Neuronal stem cell (in vitro differentiated cells): ENCODE data around the gene TMEM135.

Source experiments
- DNase-seq: peaks from one replicate; pipeline ENCODE4 v3.0.0-alpha.2; 2013; ENCODE audit warnings: low spot score
- H2AFZ ChIP-seq: one replicate; pipeline ENCODE4 v1.6.1; 2013; ENCODE audit warnings: mild to moderate bottlenecking, low read length, inconsistent platforms
- H2AK5ac ChIP-seq: 2 replicates; pipeline ENCODE4 v1.6.1; 2013; ENCODE audit warnings: low read depth, mild to moderate bottlenecking, inconsistent platforms, low read length, moderate library complexity, mixed read lengths
- H2BK120ac ChIP-seq: 2 replicates; pipeline ENCODE4 v1.6.1; 2013; ENCODE audit warnings: low read depth, mild to moderate bottlenecking, inconsistent platforms, low read length, moderate library complexity, mixed read lengths
- H2BK12ac ChIP-seq: one replicate; pipeline ENCODE4 v1.6.1; 2013; ENCODE audit warnings: low read length, inconsistent platforms
- H2BK15ac ChIP-seq: 2 replicates; pipeline ENCODE4 v1.6.1; 2013; ENCODE audit warnings: mild to moderate bottlenecking, low read length, inconsistent platforms, mixed read lengths
- H2BK5ac ChIP-seq: one replicate; pipeline ENCODE4 v1.6.1; 2013; ENCODE audit warnings: inconsistent platforms, mild to moderate bottlenecking, low read length, moderate library complexity
- H3K14ac ChIP-seq: one replicate; pipeline ENCODE4 v1.6.1; 2013; ENCODE audit warnings: low read length, inconsistent platforms
- H3K18ac ChIP-seq: 2 replicates; pipeline ENCODE4 v1.6.1; 2013; ENCODE audit warnings: low read length, inconsistent platforms
- H3K23ac ChIP-seq: 2 replicates; pipeline ENCODE4 v1.6.1; 2013; ENCODE audit warnings: low read depth, mild to moderate bottlenecking, mixed read lengths, low read length, inconsistent platforms; ENCODE audit not compliant: poor library complexity
- H3K27ac ChIP-seq: replicated peaks from 3 replicates; pipeline ENCODE4 v1.5.1; 2013; ENCODE audit warnings: low read length, inconsistent platforms
- H3K27me3 ChIP-seq, 3 experiments: 2 replicates each; pipeline ENCODE4 v1.6.1; 2013; ENCODE audit warnings: low read length in 3 of 3, mild to moderate bottlenecking in 2 of 3, inconsistent platforms in 1 of 3, low read depth in 1 of 3, mixed read lengths in 1 of 3, moderate library complexity in 1 of 3; ENCODE audit not compliant: control insufficient read depth in 3 of 3, insufficient read depth in 3 of 3
- H3K36me3 ChIP-seq, 2 donors: replicated peaks in 1 of 2; 2 replicates each; pipeline ENCODE4 v1.6.1; 2013; ENCODE audit warnings: low read length in 2 of 2; ENCODE audit not compliant: control insufficient read depth in 2 of 2, insufficient read depth in 2 of 2
- H3K4ac ChIP-seq: 2 replicates; pipeline ENCODE4 v1.6.1; 2013; ENCODE audit warnings: inconsistent platforms, mild to moderate bottlenecking, low read length, moderate library complexity
- H3K4me1 ChIP-seq, 2 donors: 1 replicate in 1 of 2; 2 replicates in 1 of 2; pipeline ENCODE4 v1.6.1; 2013; ENCODE audit warnings: low read length in 2 of 2, low read depth in 1 of 2; ENCODE audit not compliant: control insufficient read depth in 2 of 2, insufficient read depth in 1 of 2
- H3K4me2 ChIP-seq: one replicate; pipeline ENCODE4 v1.6.1; 2013; ENCODE audit warnings: mild to moderate bottlenecking, low read length, inconsistent platforms; ENCODE audit not compliant: insufficient read depth, poor library complexity, severe bottlenecking
- H3K4me3 ChIP-seq, 2 donors: 2 replicates each; pipeline ENCODE4 v1.5.1; 2013; ENCODE audit warnings: low read length in 2 of 2, mild to moderate bottlenecking in 2 of 2, inconsistent platforms in 1 of 2, moderate library complexity in 1 of 2
- H3K79me1 ChIP-seq: one replicate; pipeline ENCODE4 v1.6.1; 2013; ENCODE audit warnings: low read depth, mild to moderate bottlenecking, inconsistent platforms, low read length, moderate library complexity
- H3K9ac ChIP-seq: one replicate; pipeline ENCODE4 v1.6.1; 2013; ENCODE audit warnings: mild to moderate bottlenecking, low read depth, low read length, inconsistent platforms; ENCODE audit not compliant: poor library complexity
- H3K9me3 ChIP-seq, 2 donors: replicated peaks in 1 of 2; 2 replicates each; pipeline versions ENCODE3 to v1.6.1; 2013; ENCODE audit warnings: low read length in 2 of 2, mild to moderate bottlenecking in 2 of 2, inconsistent platforms in 1 of 2, low read depth in 1 of 2, mixed read lengths in 1 of 2, moderate library complexity in 1 of 2; ENCODE audit not compliant: control insufficient read depth in 2 of 2, insufficient read depth in 1 of 2
- H4K8ac ChIP-seq: one replicate; pipeline ENCODE4 v1.6.1; 2013; ENCODE audit warnings: low read depth, mild to moderate bottlenecking, inconsistent platforms, low read length, moderate library complexity
- H4K91ac ChIP-seq: one replicate; pipeline ENCODE4 v1.6.1; 2013; ENCODE audit warnings: low read length, low read depth, mild to moderate bottlenecking, inconsistent platforms; ENCODE audit not compliant: poor library complexity
- WGBS, 2 donors: extraction: QIAGEN DNeasy Blood & Tissue Kit; methylation state at CpG; one replicate each; pipeline ENCODE4 v1.1.7; 2013; ENCODE audit warnings: missing lambda C conversion rate in 2 of 2, mixed read lengths in 1 of 2; ENCODE audit not compliant: insufficient read length in 2 of 2, insufficient replicate concordance in 1 of 2; ENCODE audit errors: extremely low coverage in 2 of 2; 5-methylcytosine and 5-hydroxymethylcytosine counted together

TMEM135 gene

GRCh38 chr11:87235366-87235765 lies 197.6 kb downstream of the TMEM135 start:
- no peak overlapping the region for H2BK120ac ChIP-seq
- no peak overlapping the region for H2BK5ac ChIP-seq
- H3K4me1 ChIP-seq, result no peaks in the 10 kb centered on the region
- H3K14ac ChIP-seq, result no peak overlapping the region
- no peak overlapping the region for H2AK5ac ChIP-seq
- no peak overlapping the region for H4K8ac ChIP-seq
- no peak overlapping the region for H3K4me2 ChIP-seq
- H3K36me3 ChIP-seq, result no peaks in the 10 kb centered on the region
- no peak for DNase-seq
- H3K9me3 ChIP-seq, result peaks cover 0 to 9% of the 10 kb centered on the region in 2 donors
- H3K79me1 ChIP-seq, result no peaks in the 10 kb centered on the region
- H3K27me3 ChIP-seq, result no peaks in the 10 kb centered on the region
- no peak overlapping the region for H3K18ac ChIP-seq
- no CpG with 5 or more reads among the region's 1 CpG for WGBS, 2 donors
- H2BK15ac ChIP-seq, result no peak overlapping the region
- no peak overlapping the region for H2BK12ac ChIP-seq
- no peak overlapping the region for H2AFZ ChIP-seq
- H4K91ac ChIP-seq, result no peak overlapping the region
- H3K27ac ChIP-seq, result no peak overlapping the region
- H3K9ac ChIP-seq, result no peak overlapping the region
- H3K4me3 ChIP-seq, result no peak overlapping the region
- H3K23ac ChIP-seq, result no peak overlapping the region
- H3K4ac ChIP-seq, result no peak overlapping the region

DNA sequence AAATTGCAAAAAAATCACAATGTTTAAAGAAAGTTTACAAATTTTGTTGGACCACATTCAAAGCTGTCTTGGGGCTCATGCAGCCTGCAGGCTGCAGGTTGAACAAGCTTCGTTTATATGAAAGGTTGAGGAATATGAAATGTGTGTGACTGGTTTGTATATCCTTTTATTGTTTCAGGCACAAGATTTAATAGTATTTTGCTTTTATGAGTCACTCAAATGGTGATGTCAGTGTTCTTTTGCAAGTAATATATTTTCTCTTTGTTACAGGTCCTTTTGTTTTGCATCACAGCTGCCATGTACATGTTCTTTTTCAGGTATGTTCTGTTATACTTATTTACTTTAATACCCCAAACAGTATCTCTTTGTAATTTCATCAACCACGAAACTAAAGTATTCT lies 198.6 kb downstream of the TMEM135 start:
- Histone ChIP-seq H3K4ac (no peak overlapping the region), H2BK120ac (no peak overlapping the region), H3K27me3 (no peaks in the 10 kb centered on the region), H3K23ac (no peak overlapping the region), H3K4me3 (no peak overlapping the region), H3K9me3 (peaks cover 0 to 9% of the 10 kb centered on the region in 2 donors), H3K36me3 (no peaks in the 10 kb centered on the region), H3K18ac (no peak overlapping the region), H2AK5ac (no peak overlapping the region), H3K27ac (no peak overlapping the region), H3K9ac (no peak overlapping the region), H2AFZ (no peak overlapping the region), H3K79me1 (no peaks in the 10 kb centered on the region), H4K8ac (no peak overlapping the region), H3K14ac (no peak overlapping the region), H2BK12ac (no peak overlapping the region), H3K4me2 (no peak overlapping the region), H2BK5ac (no peak overlapping the region), H2BK15ac (no peak overlapping the region), H4K91ac (no peak overlapping the region), H3K4me1 (no peaks in the 10 kb centered on the region)
- no CpG with 5 or more reads among the region's 2 CpGs for WGBS, 2 donors
- no peak for DNase-seq

- no peak overlapping the region for H3K14ac ChIP-seq
Observed at GRCh38 chr11:87239001-87239400, 201.3 kb downstream of the TMEM135 start.

DNA sequence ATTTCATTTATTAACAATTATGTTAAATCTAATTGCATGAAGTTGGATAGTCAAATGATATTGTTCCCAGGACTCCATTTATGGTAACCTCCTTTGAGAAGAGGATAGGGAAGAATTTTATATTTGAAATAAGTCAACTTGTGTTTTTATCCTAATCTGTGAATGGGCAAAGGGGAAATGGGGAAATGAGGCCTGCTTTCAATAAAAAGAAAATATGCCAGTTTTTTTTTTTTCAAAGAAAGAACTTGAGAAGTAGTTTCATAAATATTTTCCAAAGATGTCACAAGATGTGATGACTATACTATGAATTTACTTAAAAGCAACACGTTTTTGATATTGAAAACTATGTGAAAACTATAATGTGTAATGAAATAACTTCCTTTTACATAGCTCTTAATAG lies 201.8 kb downstream of the TMEM135 start:
- Histone ChIP-seq H3K27me3 (no peaks in the 10 kb centered on the region), H3K36me3 (no peaks in the 10 kb centered on the region)

More at GRCh38 chr11:87239001-87239400, 201.3 kb downstream of the TMEM135 start:
- WGBS, 2 donors, result no CpG with 5 or more reads among the region's 2 CpGs
- Histone ChIP-seq H2BK12ac (no peak overlapping the region), H3K36me3 (no peaks in the 10 kb centered on the region), H3K9me3 (no peaks in the 10 kb centered on the region), H3K27me3 (no peaks in the 10 kb centered on the region), H2AK5ac (no peak overlapping the region), H2AFZ (no peak overlapping the region), H3K4ac (no peak overlapping the region), H4K91ac (no peak overlapping the region), H3K4me1 (no peaks in the 10 kb centered on the region), H3K23ac (no peak overlapping the region), H2BK15ac (no peak overlapping the region), H3K18ac (no peak overlapping the region), H3K9ac (no peak overlapping the region), H2BK5ac (no peak overlapping the region), H3K4me2 (no peak overlapping the region), H2BK120ac (no peak overlapping the region), H3K4me3 (no peak overlapping the region), H3K79me1 (no peaks in the 10 kb centered on the region), H3K27ac (no peak overlapping the region), H4K8ac (no peak overlapping the region)
- no peak for DNase-seq

More for the DNA sequence above, 201.8 kb downstream of the TMEM135 start:
- no peak overlapping the region for H3K9ac ChIP-seq
- no peak overlapping the region for H2BK5ac ChIP-seq
- no peak overlapping the region for H3K18ac ChIP-seq
- H4K8ac ChIP-seq, result no peak overlapping the region
- no peak for DNase-seq
- no peak overlapping the region for H3K27ac ChIP-seq
- no peak overlapping the region for H2AFZ ChIP-seq
- H3K14ac ChIP-seq, result no peak overlapping the region
- H3K9me3 ChIP-seq, result no peaks in the 10 kb centered on the region
- no peak overlapping the region for H4K91ac ChIP-seq
- no peaks in the 10 kb centered on the region for H3K79me1 ChIP-seq
- no peak overlapping the region for H2AK5ac ChIP-seq
- WGBS, 2 donors, result no CpG with 5 or more reads among the region's 1 CpG
- no peak overlapping the region for H3K23ac ChIP-seq
- no peak overlapping the region for H2BK120ac ChIP-seq
- no peaks in the 10 kb centered on the region for H3K4me1 ChIP-seq
- H3K4me3 ChIP-seq, result no peak overlapping the region
- no peak overlapping the region for H3K4ac ChIP-seq
- H2BK15ac ChIP-seq, result no peak overlapping the region
- no peak overlapping the region for H2BK12ac ChIP-seq
- H3K4me2 ChIP-seq, result no peak overlapping the region
